Measurements from ENCODE around the gene ADGRV1.

GRCh38 chr5:91016954-91017700, 458.5 kb downstream of the ADGRV1 start:
- TF ChIP-seq CHD2 (IDR thresholded peaks at IDR 0.05; ENCODE audit: low read length, partially characterized antibody) = no peak
- no peak for TF ChIP-seq EP300 (IDR thresholded peaks at IDR 0.05)
- no peak for TF ChIP-seq CTCF (IDR thresholded peaks at IDR 0.05)
- TF ChIP-seq PBX3 (IDR thresholded peaks at IDR 0.05) = no peak
- no peak for TF ChIP-seq RFX5 (IDR thresholded peaks at IDR 0.05)
- TF ChIP-seq BHLHE40 (IDR thresholded peaks at IDR 0.05; ENCODE audit: low read depth, low read length) = no peak
- no peak for TF ChIP-seq MAX (IDR thresholded peaks at IDR 0.05)
- no peak for TF ChIP-seq POLR2A (IDR thresholded peaks at IDR 0.05; ENCODE audit: low read length)
